ENCODE measurements around the gene TSPAN15. TPM values are rescaled to one million over a fixed set of nuclear protein-coding genes. Genes with fewer than 3 reads are reported as not detected.

The TSPAN15 gene
- total RNA-seq, 1 donor from 2014 or later = 49.8 TPM

- Mint-ChIP-seq H3K27ac (ENCODE audit: unreplicated experiment) (no peak overlapping the region), H3K36me3 (ENCODE audit: unreplicated experiment) (no peaks in the 10 kb centered on the region), H3K27me3 (ENCODE audit: unreplicated experiment) (peaks cover 5% of the 10 kb centered on the region), H3K9me3 (ENCODE audit: unreplicated experiment) (peaks cover 2% of the 10 kb centered on the region), H3K4me1 (ENCODE audit: low read depth, unreplicated experiment) (peaks cover 6% of the 10 kb centered on the region), H3K4me3 (ENCODE audit: unreplicated experiment) (no peak overlapping the region)
- no peak for DNase-seq
- TF ChIP-seq, protein P1, sequence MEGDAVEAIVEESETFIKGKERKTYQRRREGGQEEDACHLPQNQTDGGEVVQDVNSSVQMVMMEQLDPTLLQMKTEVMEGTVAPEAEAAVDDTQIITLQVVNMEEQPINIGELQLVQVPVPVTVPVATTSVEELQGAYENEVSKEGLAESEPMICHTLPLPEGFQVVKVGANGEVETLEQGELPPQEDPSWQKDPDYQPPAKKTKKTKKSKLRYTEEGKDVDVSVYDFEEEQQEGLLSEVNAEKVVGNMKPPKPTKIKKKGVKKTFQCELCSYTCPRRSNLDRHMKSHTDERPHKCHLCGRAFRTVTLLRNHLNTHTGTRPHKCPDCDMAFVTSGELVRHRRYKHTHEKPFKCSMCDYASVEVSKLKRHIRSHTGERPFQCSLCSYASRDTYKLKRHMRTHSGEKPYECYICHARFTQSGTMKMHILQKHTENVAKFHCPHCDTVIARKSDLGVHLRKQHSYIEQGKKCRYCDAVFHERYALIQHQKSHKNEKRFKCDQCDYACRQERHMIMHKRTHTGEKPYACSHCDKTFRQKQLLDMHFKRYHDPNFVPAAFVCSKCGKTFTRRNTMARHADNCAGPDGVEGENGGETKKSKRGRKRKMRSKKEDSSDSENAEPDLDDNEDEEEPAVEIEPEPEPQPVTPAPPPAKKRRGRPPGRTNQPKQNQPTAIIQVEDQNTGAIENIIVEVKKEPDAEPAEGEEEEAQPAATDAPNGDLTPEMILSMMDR (IDR thresholded peaks at IDR 0.05; ENCODE audit: partially characterized antibody, unreplicated experiment) = no peak
These were observed 31.5 kb upstream of the TSPAN15 start for GRCh38 chr10:69419744-69420126.

DNA sequence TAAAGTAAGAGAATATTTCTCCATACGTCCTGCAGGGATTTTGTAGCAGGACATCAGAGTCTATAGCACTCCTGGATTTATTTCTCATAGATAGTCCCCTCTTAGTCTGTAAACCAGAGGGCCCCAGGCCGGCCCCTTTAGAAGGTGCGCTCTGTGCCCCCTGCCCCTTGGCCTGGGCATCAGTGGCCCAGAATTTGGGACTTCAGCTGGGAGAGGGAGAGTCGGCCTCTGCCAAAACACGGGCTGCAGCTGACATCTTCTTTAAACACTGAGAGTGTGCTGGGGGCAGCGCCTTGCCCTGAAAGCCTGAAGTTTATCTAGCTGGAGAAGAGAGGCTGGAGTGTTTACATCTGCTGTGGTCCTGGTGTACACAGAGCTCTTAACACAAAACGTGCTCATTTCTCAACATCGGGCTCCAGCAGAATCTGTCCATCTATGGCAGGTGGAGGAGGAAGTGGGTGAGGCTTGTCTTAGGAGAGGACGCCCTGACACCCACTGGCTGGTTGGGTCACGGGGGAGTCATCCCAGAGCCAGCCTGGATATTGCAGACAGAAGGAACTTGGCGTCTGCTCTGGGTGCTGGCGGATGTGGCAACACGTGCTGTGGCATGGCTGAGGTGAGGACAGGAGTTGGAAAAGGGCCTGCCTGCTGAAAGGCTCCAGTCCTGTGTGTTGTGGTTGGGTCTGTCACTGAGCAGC, 29.5 kb upstream of the TSPAN15 start:
- H3K4me1 Mint-ChIP-seq (ENCODE audit: low read depth, unreplicated experiment) = peaks cover 6% of the 10 kb centered on the region
- no peak overlapping the region for H3K27ac Mint-ChIP-seq (ENCODE audit: unreplicated experiment)
- DNase-seq = no peak
- TF ChIP-seq, protein P1 (IDR thresholded peaks at IDR 0.05; ENCODE audit: partially characterized antibody, unreplicated experiment) = no peak
- H3K36me3 Mint-ChIP-seq (ENCODE audit: unreplicated experiment) = no peaks in the 10 kb centered on the region
- no peak overlapping the region for H3K4me3 Mint-ChIP-seq (ENCODE audit: unreplicated experiment)
- H3K27me3 Mint-ChIP-seq (ENCODE audit: unreplicated experiment) = peaks cover 3% of the 10 kb centered on the region
- peaks cover 2% of the 10 kb centered on the region for H3K9me3 Mint-ChIP-seq (ENCODE audit: unreplicated experiment)

DNA sequence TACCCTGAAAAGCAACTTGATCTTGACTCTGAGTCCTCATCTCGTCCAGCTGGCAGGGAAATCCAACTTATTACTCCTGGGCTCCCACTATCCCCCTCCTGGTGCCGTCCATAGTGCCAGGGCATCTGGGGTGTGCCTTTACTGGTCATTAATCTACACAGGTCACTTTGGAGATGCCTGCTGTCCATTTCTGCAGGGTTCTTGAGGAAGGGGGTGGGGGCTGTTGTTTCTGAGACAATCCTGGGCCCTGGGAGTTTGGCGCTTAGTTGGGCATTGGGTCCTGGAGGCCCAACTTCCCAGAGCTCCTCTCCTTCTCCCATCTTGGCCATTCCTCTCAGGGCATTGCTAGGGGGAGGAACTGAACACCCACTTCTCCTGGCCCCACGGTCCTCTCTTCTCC, 28.6 kb upstream of the TSPAN15 start:
- Mint-ChIP-seq H3K27ac (ENCODE audit: unreplicated experiment) (no peak overlapping the region), H3K36me3 (ENCODE audit: unreplicated experiment) (no peaks in the 10 kb centered on the region)

DNA sequence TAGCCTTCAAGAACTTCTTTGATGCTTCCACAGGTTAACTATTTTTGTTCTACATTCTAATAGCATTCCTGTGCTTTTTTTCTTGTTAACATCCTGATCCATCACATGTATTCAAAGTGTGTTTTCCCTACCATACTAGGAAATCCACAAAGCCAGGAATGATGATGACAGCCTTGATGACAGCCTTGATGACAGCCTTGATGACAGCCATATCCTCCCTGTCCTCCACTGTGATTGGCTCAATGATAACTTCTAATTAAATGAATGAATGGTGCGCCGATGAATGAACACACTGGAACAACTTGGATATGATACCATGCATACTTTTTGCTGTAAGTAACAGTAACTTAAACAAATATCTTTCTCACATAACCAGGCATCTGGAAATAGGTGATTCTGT, 26.2 kb upstream of the TSPAN15 start:
- Mint-ChIP-seq H3K36me3 (ENCODE audit: unreplicated experiment) (no peaks in the 10 kb centered on the region), H3K4me1 (ENCODE audit: low read depth, unreplicated experiment) (peaks cover 7% of the 10 kb centered on the region), H3K27ac (ENCODE audit: unreplicated experiment) (no peak overlapping the region), H3K27me3 (ENCODE audit: unreplicated experiment) (peaks cover 5% of the 10 kb centered on the region), H3K4me3 (ENCODE audit: unreplicated experiment) (no peak overlapping the region), H3K9me3 (ENCODE audit: unreplicated experiment) (peaks cover 6% of the 10 kb centered on the region)
- TF ChIP-seq, protein P1 (IDR thresholded peaks at IDR 0.05; ENCODE audit: partially characterized antibody, unreplicated experiment) = no peak
- DNase-seq = no peak

More for the DNA sequence above, 28.6 kb upstream of the TSPAN15 start:
- Mint-ChIP-seq H3K9me3 (ENCODE audit: unreplicated experiment) (peaks cover 6% of the 10 kb centered on the region), H3K4me1 (ENCODE audit: low read depth, unreplicated experiment) (peaks cover 6% of the 10 kb centered on the region), H3K27me3 (ENCODE audit: unreplicated experiment) (peaks cover 5% of the 10 kb centered on the region), H3K4me3 (ENCODE audit: unreplicated experiment) (no peak overlapping the region)
- TF ChIP-seq, protein P1 (IDR thresholded peaks at IDR 0.05; ENCODE audit: partially characterized antibody, unreplicated experiment) = no peak
- no peak for DNase-seq

GRCh38 chr10:69425511-69426298, 25.6 kb upstream of the TSPAN15 start:
- Mint-ChIP-seq H3K27ac (ENCODE audit: unreplicated experiment) (no peak overlapping the region), H3K27me3 (ENCODE audit: unreplicated experiment) (peaks cover 5% of the 10 kb centered on the region), H3K4me3 (ENCODE audit: unreplicated experiment) (no peak overlapping the region), H3K9me3 (ENCODE audit: unreplicated experiment) (peaks cover 6% of the 10 kb centered on the region), H3K36me3 (ENCODE audit: unreplicated experiment) (no peaks in the 10 kb centered on the region), H3K4me1 (ENCODE audit: low read depth, unreplicated experiment) (peaks cover 7% of the 10 kb centered on the region)
- TF ChIP-seq, protein P1 (IDR thresholded peaks at IDR 0.05; ENCODE audit: partially characterized antibody, unreplicated experiment) = no peak
- no peak for DNase-seq
